Esophagus mucosa (tissue), 1 donor: ENCODE results near the gene LRBA. TPM values are rescaled to one million over a fixed set of nuclear protein-coding genes. Genes with fewer than 3 reads are reported as not detected.
"Not testable (repeated sequence)": the region's sequence is repeated elsewhere in the genome, so short reads cannot be mapped to it uniquely, and the experiment has no call there.

Experiments
- ATAC-seq: fragments of 200-7000 bp; cut with Tn5 transposase; one replicate; pipeline ENCODE4 v1.9.1; 2020
- total RNA-seq: library from RNA; stranded (reverse); gene quantifications from one replicate; pipeline ENCODE4 v1.2.4, GENCODE V29; 2023
- donor health status: DM: yes; HTN: yes; CAD: no.

Gene LRBA
- 41.1 TPM for total RNA-seq

- peak; percentile 92 for ATAC-seq
Observed at GRCh38 chr4:151014521-151015458, at the start of gene LRBA. Gene LRBA, minus strand, starts transcription at chr4:151015284. Its CDS starts 642 bp downstream, at chr4:151014642.

- not testable (repeated sequence) for ATAC-seq
Observed at GRCh38 chr4:151063143-151063542, 48.1 kb upstream of the LRBA start.

DNA sequence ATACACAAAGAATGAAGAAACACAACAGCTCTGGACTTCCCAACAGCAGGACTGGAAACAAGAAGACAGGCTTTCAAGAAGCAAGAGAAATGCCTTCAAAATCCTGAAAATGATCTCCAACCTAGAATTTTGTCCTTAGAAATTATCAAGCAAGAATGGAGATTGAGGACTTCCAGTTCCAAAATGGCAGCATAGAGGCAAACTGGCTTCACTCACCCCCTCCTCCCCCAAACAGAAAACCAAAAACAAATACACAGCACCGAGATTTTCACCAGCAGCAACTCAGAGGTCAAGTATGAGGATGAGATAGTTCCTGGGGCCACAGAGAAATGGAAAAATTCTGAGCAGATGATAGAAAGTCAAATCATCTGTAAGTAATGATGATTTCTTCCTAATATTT is 40.5 kb upstream of the LRBA start:
- ATAC-seq, result no peak

GRCh38 chr4:151052785-151053184 is 37.7 kb upstream of the LRBA start:
- ATAC-seq, result no peak

DNA sequence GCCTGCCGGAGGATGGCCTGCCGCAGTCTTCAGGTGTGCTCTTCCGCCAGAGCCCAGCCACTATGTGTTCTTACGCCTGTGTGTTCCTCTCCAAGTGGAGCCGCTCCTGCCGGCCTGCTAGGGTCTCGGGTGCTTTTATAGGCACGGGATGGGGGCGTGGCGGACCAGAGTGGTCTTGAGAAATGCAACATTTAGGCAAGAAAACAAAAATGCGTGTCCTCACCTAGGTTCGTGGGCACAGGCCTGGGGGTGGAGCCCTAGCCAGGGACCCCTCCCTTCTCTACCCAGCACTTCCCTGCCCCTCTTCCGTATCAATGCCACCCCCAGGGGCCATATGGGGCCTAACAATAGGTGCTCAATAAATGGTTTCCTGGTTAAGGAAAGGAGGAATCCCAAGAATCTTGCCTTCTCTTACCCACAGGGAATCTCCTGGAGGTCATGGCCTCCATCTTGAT is 34.4 kb upstream of the LRBA start:
- no peak for ATAC-seq

GRCh38 chr4:151048913-151049312 is 33.8 kb upstream of the LRBA start:
- ATAC-seq, result no peak

- no peak for ATAC-seq
Observed at GRCh38 chr4:151046609-151047008, 31.5 kb upstream of the LRBA start.

DNA sequence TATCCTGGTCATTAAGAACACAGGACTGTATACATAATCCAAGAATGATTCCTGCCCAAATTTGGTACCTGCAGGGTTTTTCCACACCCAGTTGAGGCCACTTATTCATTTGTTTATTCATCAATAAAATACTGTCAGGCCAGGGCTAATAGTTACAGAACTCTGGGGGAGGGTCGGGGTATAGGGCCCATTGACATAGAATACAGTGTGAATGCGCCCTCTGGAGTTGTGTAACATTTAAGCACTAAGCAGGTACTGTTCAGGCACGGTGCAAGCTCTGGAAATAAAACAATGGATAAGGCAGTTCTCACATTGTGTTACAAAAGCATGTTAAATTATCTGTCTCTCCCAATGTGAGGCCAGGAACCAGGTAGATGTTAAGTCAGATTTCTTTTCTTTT is 30.8 kb upstream of the LRBA start:
- ATAC-seq, result no peak

DNA sequence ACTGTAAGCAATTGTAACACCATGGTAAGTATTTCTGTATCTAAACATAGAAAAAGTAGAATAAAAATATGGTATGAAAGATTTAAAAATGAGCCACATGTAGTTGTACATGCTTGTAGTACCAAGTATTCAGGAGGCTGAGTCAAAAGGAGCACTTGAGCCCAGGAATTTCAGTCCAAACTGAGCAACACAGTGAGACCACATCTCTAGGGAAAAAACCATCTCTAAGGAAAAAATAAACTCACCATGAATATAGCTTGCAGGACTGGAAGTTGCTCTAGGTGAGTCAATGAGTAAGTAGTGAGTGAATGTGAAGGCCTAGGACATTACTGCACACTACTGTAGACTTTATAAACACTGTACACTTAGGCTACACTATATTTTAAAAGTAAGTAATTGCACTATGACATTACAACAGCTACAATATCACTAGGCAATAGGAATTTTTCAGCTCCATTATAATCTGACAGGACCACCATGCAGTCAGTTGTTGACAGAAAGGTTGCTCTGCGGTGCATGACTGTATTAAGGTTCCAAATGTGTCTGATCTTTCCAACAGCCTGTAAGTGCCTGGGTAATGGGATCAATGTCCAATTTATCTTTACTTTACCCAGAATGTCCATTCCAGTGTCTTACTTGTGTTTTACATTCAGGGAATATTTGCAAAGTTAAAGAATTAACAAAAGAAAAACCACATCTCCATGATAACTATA is 28.9 kb upstream of the LRBA start:
- no peak for ATAC-seq

DNA sequence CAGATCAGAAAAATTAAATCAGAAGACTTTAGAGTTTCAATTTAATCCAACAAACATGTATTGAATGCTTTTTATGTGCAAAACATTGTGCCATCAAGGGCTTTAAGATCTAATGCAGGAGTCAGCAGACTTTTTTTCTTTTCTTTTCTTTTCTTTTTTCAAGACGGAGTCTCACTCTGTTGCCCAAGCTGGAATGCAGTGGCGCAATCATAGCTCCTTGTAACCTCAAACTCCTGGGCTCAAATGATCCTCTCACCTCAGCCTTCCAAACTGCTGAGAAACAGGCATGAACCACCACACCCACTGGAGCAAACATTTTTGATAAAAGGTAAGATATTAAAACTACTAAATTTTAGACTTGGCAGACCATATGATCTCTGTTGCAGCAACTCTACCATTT is 24.6 kb upstream of the LRBA start:
- ATAC-seq, result no peak

- no peak for ATAC-seq
Observed at GRCh38 chr4:151038452-151039157, 23.5 kb upstream of the LRBA start.

GRCh38 chr4:151035911-151036310 is 20.8 kb upstream of the LRBA start:
- no peak for ATAC-seq

DNA sequence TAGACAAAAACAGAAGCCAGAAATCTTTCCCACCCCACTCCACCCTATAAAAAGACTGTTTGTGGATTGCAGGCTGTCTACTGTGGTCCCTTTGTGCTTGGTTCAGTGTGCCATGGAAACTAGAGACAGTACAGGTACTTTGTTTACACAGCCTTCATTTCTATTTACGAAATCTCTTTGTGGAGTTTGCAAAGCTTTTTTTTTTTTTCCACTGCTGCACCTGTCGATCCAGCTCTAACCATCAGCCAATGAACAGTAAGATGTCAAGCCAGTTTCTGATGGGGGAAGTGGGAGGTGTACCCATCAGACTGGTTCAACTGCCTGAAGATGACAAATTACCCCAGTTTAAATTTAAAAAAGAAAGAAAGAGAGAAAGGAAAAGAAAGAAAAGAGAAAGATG is 20.2 kb upstream of the LRBA start:
- peak; percentile 96 for ATAC-seq

DNA sequence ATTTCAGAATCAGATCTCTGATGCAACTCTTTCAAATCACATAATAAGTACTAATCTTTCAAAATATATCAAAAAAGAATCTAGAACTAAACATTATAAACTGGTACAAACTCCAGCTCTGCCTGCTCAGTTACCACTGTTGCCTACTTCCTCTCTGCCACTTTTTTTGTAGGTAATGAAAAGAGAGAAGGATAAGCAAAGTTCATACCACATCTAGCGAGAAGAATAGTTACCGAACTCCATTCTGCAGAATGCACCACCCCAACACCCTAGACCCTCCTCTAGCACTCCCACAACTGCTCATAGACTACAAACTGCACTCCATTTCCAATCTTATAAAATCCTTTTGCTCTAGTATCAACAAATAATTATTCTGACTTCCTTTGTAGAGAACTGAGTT is 19.7 kb upstream of the LRBA start:
- ATAC-seq, result no peak

GRCh38 chr4:151031831-151032605 is 16.9 kb upstream of the LRBA start:
- ATAC-seq, result peak; percentile 48

DNA sequence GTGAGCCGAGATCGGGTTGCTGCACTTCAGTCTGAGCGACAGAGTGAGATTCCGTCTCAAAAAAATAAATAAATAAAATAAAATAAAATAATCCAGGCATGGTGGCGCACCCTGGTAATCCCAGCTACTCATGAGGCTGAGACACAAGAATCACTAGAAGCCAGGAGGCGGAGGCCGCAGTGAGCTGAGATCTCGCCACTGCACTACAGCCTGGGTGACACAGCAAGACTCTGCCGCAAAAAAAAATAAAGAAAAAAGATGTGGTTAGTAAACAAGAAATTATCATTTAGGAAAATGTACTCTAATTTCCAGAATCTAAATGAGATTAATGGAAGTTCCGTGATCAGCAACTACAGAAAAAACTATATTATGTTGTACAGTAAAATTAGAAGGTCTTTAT is 14.5 kb upstream of the LRBA start:
- no peak for ATAC-seq

DNA sequence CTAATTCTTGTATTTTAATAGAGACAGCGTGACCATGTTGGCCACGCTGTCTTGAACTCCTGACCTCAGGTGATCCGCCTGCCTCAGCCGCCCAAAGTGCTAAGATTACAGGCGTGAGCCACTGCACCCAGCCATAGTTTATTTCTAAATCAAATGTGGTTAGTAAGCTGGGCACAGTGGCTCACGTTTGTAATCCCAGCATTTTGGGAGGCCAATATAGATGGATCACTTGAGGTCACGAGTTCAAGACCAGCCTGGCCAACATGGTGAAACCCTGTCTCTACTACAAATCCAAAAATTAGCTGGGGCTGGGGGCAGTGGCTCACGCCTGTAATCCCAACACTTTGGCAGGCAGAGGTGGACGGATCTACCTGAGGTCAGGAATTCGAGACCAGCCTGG is 13.9 kb upstream of the LRBA start:
- ATAC-seq, result not testable (repeated sequence)

DNA sequence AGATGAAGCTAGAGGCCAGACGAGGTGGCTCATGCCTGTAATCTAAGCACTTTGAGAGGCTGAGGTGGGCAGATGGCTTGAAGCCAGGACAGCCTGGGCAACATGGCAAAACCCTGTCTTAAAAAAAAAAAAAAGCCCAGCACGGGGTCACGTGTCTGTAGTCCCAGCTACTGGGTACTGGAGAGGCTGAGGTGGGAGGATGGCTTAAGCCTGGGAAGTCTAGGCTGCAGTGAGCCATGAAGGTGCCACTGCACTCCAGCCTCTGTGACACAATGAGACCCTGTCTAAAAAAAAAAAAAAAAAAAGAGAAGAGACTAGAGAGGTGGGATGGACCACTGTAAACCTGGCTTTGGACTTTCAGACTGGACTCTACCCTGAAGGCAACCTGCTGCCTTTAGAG is 10.7 kb upstream of the LRBA start:
- no peak for ATAC-seq

DNA sequence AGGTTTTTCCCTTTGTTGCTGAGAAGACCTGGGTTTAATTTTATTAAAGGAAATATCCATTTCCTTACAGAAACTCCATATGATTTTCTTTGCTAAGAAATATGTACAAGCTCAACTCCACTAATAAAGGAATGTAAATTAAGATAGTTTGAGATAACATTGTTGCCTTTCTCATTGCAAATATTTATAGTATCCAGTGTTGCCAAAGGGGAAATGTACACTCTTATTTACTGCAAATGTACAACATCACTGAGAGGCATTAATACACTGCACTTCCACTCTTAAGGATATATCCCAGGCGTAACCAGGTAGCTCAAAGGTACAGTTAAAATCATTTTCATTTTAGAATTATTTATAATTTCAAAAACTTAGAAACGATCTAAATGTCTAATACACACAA is 7.5 kb upstream of the LRBA start:
- ATAC-seq, result no peak

DNA sequence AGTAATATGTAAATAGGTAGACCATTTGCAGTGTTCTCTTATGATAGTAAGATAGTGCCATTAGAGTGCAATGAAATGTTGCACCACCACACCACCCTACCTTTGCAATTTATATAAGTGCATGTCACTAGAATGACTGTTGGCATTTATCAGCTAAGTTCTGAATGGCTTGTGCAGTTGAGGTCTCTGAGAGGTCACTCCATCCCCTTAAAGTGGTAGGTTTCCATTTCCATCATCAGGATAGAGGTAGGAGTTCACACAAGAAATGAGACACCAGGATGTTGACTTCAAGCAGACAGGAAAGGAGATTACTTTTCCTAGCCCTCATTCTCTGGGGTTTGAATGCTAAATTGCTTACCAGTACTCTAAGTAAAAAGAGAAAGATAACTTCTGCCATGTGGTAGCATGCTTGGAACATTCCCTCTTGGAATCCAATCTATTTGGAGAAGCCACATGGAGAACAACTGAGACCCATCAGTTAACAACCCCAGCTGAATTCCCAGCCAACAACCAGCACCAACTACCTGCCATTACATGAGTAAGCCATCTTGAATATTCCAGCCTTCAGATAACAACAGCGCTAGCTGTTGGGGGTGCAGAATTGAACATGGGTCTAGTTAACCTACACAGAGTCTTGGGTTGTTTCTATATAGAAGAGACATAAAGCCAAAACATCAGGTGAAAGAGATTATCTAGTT is 6.7 kb upstream of the LRBA start:
- no peak for ATAC-seq

DNA sequence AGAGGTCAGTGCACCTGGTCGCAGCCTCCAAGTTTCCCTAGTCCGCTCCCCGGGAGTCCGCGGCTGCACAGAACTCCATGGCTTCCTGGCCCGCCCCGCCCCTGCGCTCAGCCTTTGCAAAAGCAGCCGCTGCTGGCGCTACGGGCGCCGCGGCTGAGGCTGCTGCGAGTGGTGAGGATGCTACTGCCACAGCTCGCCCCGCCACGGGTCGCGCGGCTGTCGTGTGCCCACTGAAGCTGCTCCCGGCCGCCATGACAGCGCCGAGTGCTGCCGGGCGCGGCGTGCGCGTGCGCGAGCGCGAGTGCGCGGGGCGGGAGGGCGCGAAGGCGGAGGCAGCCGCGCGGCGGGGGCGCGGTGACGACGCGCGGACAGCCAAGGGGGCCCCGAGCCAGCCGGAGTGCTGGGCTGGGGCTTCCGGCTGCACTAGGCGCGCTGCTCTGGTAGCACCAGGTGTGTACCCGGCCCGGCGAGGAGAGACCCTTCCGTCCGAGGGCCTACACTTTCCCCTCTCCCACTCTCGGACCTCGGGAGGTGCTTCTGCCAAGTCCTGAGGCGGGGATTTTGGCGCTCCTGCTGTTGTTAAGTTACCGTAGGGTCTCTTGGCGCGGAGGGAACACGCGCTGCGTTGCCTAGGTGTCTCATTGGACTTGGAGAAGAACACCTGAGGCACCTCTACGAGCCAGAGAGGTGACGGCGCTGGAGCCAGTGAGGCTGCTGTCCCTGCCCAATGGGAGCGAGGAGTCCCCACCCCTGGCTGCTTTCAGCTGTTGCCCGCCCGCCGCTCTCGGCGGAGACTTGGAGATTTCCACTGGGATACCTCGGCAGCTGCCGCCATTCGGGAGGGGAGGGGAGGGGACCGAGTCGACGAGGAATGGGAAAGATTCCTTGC is 619 bp upstream of the LRBA start:
- peak; percentile 90 for ATAC-seq
